ENCODE data around the gene METTL9.

GRCh38 chr16:21697032-21697431, 97.7 kb downstream of the METTL9 start:
- TF ChIP-seq CTCF (conservative IDR thresholded peaks at IDR 0.05 in 1 of 2, IDR thresholded peaks at IDR 0.05 in 1 of 2; ENCODE audit: low read depth in 1 of 2, low read length in 2 of 2) = no peak
- TF ChIP-seq EZH2 (IDR thresholded peaks at IDR 0.05; ENCODE audit: low read length, missing control alignments) = no peak

Measured in fibroblast of lung (primary cell).